CD4-positive, alpha-beta T cell treated with Interleukin-1 beta for 1 hour (primary cell): ENCODE measurements around the gene SRPK3.

Experiments used
- DNase-seq, 2 donors: peaks; one replicate each; pipeline ENCODE4 v3.0.0-alpha.2; 2020 to 2022

Gene SRPK3

DNA sequence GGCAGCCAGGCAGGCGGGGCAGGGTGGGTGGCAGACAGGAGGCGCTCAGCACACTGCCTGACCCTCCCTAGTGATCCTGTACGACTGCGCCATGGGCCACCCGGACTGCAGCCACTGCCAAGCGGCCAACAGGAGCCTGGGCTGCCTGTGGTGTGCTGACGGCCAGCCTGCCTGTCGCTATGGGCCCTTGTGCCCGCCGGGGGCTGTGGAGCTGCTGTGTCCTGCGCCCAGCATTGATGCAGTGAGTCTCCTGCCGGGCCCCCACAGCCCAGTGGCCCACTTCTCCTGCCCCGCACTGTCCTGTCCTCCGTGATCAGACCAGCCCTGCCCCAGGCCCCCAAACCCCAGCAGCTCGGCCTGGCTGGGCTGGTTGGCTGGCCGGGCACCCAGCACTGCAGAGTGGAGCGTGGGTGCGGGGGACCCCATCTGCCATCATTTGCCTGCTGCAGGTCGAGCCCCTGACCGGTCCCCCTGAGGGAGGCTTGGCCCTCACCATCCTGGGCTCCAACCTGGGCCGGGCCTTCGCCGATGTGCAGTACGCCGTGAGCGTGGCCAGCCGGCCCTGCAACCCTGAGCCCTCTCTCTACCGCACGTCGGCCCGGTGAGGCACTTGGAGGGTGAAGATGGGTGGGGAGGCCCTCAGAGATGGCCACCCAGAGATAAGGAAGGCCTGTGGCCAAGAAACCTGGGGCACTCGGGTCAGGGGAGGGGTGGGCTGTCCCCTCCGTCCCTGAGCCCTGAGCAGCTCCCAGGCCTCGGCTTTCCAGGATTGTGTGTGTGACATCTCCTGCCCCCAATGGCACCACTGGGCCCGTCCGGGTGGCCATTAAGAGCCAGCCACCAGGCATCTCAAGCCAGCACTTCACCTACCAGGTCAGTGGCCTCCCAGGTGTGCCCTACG, 9.2 kb upstream of the SRPK3 start:
- DNase-seq, result no peak

DNA sequence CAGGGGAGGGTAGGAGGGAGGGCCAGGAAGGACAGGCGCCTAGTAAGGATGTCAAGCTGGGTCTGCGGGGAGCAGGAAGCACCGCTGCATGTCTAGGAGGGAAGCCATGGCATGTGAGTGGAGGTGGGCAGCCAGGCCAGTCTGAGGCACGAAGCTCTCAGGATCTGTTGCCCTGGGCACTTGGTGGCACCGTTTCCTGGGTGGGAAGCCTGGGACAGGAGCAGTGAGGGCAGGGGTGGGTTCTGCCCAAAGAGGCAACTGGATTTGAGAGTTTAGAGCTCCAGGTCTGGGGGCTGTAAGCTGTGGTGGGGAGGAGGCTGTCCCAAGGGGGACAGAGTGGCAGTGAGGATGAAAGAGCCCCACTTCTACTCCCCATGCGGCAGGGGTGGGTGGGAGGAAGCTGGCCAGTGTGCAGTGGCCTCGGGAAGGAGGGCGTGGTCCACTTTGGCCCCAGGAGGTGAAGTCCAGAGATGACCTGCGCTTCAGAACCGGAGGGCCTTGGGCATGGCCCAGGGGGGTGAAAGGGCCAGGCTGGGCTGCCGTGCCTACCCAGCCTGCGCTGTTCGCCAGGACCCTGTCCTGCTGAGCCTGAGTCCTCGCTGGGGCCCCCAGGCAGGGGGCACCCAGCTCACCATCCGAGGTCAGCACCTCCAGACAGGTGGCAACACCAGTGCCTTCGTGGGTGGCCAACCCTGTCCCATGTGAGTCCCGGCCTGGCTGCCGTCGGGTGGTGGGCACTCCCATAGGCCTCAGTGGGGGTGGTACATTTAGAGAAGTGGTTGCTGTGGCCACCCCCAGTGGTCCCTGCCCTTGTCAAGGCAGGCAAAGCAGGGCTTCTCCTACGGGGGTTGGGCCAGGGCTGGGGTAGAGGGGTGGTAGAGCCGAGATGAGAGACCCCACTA, 8.3 kb upstream of the SRPK3 start:
- no peak for DNase-seq

DNA sequence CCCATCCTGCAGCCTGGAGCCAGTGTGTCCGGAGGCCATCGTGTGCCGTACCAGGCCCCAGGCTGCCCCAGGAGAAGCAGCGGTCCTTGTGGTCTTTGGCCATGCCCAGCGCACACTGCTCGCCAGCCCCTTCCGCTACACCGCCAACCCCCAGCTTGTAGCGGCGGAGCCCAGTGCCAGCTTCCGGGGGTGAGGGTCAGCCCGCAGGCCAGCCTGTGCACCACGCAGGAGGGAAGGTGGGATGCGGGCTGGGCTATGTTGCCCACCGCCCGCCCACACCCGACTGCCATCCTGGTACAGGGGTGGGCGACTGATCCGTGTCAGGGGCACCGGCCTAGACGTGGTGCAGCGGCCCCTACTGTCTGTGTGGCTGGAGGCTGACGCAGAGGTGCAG, 7.6 kb upstream of the SRPK3 start:
- DNase-seq, result no peak

DNA sequence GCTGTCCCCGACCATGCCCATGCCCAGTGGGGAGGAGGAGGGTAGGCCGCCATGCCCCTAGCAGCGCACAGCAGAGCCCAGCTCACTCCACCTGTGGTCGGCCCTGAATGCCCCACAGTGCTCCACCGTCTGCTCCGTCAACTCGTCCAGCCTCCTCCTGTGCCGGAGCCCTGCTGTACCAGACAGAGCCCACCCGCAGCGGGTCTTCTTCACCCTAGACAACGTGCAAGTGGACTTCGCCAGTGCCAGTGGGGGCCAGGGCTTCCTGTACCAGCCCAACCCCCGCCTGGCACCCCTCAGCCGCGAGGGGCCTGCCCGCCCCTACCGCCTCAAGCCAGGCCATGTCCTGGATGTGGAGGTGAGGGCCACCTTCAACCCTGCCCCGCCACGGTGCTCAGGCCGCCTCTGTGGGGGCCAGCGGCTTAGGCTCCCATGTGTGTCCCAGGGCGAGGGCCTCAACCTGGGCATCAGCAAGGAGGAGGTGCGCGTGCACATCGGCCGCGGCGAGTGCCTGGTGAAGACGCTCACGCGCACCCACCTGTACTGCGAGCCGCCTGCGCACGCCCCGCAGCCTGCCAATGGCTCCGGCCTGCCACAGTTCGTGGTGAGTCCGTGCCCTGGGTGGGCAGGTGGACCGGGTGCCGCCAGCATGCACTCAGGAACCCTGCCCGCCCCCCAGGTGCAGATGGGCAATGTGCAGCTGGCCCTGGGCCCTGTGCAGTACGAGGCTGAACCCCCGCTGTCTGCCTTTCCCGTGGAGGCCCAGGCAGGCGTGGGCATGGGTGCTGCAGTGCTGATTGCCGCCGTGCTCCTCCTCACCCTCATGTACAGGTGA, 6.9 kb upstream of the SRPK3 start:
- no peak for DNase-seq

DNA sequence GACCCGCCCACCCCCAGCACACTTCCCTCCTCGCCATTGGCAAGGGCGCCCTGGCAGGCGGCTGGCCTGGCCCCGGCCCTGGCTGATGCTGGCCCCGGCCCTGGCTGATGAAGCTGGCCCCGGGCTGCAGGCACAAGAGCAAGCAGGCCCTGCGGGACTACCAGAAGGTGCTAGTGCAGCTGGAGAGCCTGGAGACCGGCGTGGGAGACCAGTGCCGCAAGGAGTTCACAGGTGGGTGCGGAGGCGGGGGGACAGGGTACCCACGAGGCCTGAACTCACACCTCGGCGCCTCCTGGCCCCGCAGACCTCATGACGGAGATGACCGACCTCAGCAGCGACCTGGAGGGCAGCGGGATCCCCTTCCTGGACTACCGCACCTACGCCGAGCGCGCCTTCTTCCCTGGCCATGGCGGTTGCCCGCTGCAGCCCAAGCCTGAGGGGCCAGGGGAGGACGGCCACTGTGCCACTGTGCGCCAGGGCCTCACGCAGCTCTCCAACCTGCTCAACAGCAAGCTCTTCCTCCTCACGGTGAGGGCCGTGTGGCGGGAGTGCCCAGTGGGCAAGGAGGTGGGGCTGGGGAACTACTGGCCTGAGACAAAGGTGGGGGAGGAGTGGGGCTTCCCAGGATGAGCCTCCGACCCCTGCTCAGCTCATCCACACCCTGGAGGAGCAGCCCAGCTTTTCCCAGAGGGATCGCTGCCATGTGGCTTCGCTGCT, 6.1 kb upstream of the SRPK3 start:
- no peak for DNase-seq

DNA sequence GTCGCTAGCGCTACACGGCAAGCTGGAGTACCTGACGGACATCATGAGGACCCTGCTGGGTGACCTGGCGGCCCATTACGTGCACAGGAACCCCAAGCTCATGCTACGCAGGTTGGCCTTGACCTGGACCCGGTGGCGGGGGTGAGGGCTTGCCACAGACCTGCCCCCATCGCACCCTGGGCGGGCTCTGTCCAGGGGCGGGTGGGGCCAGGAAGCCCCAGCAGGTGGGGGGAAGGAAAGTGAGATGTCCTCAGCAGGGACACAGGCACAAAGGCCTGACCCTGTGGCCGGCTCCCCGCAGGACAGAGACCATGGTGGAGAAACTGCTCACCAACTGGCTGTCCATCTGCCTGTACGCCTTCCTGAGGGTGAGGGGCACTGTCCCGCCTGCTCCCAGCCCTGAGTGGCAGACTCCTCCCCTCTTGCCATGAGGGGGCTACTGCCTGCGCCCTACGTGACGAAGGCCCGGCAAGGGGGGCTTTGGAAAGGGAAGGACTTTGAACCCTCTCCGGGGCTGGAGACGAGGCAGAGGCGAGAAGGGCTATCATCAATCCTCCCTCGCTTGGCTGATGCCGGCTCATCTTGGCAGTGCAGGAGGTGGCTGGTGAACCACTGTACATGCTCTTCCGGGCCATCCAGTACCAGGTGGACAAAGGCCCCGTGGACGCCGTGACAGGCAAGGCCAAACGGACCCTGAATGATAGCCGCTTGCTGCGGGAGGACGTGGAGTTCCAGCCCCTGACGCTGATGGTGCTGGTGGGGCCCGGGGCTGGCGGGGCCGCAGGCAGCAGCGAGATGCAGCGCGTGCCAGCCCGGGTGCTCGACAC, 5.3 kb upstream of the SRPK3 start:
- peak in 1 of 2 donors; percentile 0 for DNase-seq

DNA sequence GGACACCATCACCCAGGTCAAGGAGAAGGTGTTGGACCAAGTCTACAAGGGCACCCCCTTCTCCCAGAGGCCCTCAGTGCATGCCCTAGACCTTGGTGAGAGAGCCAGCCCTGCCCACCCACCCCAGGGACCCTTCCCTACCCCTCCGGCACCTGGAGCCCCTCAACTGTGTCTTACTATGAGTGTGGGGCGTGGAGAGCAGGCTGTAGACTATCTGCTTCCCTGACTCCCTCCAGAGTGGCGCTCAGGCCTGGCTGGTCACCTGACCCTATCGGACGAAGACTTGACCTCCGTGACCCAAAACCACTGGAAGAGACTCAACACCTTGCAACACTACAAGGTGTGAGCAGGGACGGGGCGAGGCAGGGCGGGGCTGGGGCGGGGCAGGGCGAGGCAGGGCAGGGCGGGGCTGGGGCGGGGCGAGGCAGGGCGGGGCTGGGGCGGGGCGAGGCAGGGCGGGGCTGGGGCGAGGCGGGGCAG, 4.7 kb upstream of the SRPK3 start:
- DNase-seq, result no peak

DNA sequence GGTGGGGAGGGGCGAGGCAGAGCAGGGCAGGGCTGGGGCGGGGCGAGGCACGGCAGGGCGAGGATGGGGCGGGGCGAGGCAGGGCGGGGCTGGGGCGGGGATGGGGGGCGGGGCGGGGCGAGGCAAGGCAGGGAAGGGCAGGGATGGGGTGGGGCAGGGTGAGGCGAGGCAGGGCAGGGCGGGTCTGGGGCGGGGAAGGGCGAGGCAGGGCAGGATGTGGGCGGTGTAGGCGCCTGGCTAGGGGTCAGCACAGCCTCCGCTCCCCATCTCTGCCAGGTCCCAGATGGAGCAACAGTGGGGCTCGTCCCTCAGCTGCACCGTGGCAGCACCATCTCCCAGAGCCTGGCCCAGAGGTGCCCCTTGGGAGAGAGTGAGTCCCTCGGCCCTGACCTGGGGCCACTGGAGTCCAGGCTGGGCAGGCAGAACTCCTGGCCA, 4.2 kb upstream of the SRPK3 start:
- DNase-seq, result no peak

DNA sequence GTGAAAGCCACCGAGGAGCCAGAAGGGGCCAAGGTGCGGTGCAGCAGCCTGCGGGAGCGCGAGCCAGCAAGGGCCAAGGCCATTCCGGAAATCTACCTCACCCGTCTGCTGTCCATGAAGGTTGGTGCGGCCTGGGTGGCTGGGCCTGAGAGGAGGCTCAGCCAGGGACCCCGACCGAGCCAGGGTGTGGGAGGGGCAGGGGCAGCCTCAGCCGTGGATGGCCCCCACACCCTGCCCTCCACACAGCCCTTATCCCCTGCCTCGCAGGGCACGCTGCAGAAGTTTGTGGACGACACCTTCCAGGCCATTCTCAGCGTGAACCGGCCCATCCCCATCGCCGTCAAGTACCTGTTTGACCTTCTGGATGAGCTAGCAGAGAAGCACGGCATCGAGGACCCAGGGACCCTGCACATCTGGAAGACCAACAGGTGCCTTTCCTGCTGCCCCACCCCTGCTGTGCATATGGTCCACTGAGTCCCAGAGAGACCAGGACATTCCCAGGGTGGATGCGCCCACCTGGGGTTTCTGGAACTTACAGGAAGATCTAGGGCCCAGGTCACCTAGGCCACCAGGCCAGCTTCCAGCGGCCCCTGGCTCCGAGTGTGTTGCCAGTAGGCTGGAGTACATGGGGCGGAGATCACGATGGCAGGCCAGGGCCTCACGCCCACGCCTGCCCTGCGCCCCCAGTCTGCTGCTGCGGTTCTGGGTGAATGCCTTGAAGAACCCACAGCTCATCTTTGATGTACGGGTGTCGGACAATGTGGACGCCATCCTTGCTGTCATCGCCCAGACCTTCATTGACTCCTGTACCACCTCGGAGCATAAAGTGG, 3.4 kb upstream of the SRPK3 start:
- DNase-seq, result no peak

DNA sequence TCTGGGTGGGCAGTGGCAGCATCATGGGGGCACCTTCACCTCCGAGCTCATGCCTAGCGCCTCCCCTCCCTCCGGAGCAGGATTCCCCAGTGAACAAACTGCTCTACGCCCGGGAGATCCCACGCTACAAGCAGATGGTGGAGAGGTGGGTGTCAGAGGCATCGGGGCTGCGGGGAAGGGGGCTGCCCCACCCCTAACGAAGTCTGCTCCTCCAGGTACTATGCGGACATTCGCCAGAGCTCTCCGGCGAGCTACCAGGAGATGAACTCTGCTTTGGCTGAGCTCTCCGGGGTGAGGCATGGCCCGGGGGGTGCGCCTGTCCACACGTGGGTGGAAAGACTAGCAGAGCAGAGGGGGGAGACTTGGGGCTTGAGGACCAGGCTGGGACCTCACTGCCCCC, 2.7 kb upstream of the SRPK3 start:
- no peak for DNase-seq

DNA sequence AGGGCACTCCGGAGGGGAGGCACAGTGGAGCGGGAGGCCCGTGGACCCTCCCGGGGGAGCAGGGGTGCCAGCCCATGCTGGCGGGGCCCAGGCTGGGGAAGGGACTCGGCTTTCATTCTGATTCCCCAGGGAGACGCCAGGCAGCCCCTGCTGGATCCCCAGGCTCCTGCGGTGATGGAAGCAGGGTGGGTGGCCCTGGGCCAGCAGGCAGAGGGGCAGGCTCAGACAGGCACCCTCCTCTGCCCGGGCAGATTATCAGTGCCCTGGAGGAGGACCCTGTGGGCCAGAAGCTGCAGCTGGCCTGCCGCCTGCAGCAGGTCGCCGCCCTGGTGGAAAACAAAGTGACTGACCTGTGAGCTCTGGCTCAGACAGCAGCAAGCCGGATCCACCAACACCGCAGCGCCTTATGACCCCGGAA, 2.1 kb upstream of the SRPK3 start:
- DNase-seq, result no peak

DNA sequence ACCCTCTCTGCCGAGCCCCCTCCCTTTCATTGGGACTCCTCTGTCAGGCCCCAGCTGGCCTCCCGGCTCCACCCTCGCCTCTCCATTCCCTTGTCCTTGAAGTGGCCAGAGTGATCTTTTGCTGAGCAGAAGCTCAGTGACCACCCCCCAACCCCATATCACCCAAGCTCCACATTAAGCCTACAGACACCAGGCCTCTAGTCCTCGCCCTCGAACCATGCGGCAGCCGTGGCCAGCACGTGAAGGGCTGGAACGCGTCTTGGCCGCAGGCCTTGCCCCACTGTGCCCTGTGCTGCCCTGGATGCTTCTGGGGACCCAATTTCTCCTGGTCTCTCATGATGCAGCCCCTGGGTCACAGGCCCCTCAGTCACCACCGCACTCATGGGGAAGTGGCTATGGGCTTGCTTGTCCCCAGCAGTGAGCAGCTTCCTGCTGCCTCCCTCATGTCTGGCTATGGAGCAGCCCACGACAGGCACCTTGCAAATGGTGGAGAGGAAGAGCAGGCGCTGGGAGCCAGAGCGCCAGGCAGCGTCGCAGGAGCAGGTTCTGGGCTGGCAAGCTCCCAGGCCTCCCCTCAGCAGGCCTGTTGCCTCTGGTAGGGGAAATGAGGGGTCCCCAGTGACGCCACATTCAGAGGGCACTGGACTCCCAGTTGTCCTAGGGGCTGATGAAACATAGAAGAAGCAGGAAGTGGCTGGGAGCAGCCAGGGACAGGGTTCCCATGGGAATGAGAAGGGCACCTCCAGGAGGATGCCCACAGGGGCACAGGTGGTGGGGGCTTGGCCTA, 757 bp upstream of the SRPK3 start:
- no peak for DNase-seq

DNA sequence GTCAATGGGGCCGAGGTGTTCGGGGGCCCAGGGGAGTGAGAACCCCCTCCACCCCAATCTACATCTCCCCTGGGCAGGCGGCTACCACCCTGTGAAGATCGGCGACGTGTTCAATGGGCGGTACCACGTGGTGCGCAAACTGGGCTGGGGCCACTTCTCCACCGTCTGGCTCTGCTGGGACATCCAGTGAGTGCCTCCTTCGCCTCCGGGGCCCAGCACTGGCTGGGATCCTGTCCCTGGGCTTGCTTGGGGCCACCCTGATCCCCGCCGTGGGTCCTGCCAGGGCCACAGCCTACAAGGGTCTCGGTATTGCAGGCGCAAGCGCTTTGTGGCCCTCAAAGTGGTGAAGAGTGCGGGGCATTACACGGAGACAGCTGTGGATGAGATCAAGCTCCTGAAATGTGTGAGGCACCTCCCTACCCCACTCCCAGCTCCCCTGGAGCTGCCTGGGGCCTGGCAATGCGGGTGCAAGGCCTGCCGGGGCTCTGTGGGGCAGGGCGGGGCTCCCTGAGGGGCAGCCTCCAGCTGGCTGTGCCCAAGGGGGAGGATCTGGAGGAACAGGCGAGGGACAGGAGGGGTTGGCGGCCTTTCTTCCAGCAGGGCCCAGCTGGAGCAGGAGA, 697 bp downstream of the SRPK3 start:
- no peak for DNase-seq

DNA sequence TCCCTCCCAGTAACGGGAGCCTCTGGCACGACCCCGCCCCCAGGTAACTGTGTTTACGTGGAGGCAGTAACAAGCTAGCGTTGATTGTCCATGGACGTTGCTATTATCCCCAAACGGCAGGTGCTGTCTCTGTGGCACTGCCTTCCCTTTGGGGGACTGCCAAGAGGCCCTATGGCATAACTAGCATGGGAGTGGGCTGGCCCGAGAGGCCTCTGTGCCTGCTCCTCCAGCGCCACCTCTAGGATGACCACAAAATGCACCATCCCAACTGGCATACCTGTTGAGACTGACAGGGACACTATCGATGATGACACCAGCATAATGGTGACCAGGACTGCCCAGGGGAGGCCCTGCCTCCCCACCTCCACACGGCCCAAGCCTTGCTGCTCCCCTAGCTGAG, 1.5 kb downstream of the SRPK3 start:
- DNase-seq, result no peak

DNA sequence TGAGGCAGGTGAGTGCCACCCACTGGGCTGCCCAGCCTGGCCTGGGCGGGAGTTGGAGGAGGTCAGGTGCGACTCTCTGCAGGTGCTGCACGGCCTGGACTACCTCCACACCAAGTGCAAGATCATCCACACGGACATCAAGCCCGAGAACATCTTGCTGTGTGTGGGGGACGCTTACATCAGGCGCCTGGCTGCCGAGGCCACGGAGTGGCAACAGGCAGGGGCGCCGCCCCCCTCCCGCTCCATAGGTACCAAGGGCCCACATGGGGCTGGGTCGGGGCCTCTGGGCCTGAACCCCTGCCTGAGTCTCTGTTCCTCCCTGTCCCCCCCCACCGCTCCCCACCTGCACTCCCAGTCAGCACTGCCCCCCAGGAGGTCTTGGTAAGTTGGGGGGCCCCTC, 2.0 kb downstream of the SRPK3 start:
- DNase-seq, result no peak

DNA sequence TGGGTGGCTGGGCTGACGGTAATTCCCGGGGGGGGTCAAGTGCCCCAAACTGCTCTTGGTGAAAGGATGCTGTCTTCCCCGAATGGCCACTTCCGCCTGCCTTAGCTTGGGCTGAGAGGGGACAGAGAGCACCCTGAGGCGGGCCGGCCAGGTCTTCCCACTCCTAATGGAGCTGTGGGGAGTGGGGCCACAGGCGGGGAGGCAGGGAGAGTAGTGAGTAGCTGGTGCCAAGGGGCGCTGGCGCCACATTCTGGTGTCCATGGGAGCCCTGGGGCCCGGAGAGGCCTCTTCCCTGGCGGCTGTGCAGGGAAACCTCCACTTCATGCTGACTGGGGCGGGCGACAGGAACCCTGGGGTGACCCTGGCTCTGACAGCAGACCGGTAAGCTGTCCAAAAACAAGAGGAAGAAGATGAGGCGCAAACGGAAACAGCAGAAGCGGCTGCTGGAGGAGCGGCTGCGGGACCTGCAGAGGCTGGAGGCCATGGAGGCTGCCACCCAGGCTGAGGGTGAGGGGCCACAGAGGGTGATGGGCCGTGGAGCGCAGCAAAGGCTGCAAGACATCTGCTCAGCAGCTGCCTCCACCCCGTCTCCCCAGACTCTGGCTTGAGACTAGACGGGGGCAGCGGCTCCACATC, 2.7 kb downstream of the SRPK3 start:
- no peak for DNase-seq

DNA sequence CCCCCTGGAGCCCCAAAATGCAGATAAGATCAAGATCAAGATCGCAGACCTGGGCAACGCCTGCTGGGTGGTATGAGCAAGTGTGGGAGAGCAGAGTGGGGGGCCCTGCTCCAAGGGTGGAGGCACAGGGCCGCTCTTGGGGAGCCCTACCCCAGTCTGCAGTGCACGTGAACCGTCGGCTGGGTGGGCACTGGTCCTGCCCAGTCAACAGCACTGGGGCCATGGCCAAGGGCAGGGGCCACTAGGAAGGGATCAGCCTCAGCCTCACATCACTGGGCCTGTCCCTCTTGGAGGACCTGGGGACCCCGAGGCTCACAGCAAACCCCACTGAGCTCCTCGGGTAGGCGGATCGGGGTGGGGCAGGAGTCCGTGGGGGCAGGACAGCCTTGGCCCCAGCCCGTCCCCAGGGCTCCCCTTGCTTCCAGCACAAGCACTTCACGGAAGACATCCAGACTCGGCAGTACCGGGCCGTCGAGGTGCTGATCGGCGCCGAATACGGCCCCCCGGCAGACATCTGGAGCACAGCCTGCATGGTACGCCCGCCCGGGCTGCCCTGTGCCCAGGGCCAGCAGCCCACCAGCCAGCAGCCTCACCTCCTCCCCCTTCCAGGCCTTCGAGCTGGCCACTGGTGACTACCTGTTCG, 3.6 kb downstream of the SRPK3 start:
- DNase-seq, result no peak

DNA sequence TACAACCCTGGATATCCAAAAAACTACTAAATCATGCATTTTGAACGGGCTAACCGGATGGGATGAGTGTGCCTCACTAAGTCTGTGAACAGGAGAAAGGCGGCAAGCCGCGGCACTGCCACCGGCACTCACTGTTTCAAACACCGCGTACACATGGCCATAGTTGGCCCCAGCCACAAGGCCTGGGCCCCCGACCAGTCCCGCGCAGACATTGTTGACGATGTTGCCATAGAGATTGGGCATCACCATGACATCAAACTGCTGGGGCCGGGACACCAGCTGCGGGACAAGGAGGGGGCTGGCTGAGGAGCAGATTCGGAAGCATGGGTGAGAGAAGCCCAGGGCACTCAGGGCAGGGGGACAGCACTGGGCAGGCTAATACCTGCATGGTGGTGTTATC, 5.8 kb downstream of the SRPK3 start:
- DNase-seq, result no peak
